ENCODE results near the gene UGT1A6. TPM values are rescaled to one million over a fixed set of nuclear protein-coding genes. Genes with fewer than 3 reads are reported as not detected.

The UGT1A6 gene
- total and polyA plus RNA-seq, 2 of the 13 experiments (the other 11 are each of a cell fraction or from before 2014, with no cell fraction given): 0.25 TPM; not detected in 1

DNA sequence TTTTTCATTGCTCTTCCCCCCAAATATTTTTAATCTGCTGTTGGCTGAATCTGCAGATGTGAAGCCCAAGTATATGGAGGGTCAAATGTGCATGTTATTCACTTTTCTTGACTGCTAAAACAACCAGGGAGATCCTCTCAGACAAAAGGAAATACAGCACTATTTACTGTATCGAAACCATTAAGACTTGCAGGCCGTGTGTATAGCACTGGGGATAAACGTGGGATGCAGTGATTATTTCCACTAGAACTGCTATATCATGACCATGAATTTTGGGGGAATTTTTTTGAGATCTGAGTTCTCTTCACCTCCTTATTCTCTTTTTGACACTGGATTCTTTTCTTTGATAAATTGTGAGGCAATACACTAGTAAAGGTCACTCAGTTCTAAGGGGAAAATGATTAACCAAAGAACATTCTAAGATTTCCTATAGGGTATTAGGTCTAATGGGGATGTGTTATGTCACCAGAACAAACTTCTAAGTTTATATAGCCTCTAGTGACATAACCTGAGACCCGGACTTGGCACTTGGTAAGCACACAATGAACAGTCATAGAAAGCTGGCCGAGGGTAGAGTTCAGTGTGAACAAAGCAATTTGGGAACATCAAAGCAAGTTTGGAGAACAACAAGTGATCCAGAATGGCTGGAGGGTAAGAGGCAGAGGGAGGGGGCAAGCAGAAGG is 52.5 kb downstream of the UGT1A6 start (continued):
- TF ChIP-seq YEATS4 (CRISPR knock-in tag; IDR thresholded peaks at IDR 0.05; ENCODE audit: borderline replicate concordance) (peak; percentile 47; the same call in 1 of the 2 replicates), ZNF343 (CRISPR knock-in tag; IDR thresholded peaks at IDR 0.05) (no peak), GATAD1 (CRISPR knock-in tag; IDR thresholded peaks at IDR 0.05) (peak; percentile 72), HMG20A (CRISPR knock-in tag; IDR thresholded peaks at IDR 0.05; ENCODE audit: borderline replicate concordance) (peak; percentile 98), ZNF543 (CRISPR knock-in tag; IDR thresholded peaks at IDR 0.05) (peak; percentile 44; the same call in 1 of the 2 replicates), ZNF317 (CRISPR knock-in tag; IDR thresholded peaks at IDR 0.05) (peak; percentile 85)
- TF ChIP-seq, protein P1, sequence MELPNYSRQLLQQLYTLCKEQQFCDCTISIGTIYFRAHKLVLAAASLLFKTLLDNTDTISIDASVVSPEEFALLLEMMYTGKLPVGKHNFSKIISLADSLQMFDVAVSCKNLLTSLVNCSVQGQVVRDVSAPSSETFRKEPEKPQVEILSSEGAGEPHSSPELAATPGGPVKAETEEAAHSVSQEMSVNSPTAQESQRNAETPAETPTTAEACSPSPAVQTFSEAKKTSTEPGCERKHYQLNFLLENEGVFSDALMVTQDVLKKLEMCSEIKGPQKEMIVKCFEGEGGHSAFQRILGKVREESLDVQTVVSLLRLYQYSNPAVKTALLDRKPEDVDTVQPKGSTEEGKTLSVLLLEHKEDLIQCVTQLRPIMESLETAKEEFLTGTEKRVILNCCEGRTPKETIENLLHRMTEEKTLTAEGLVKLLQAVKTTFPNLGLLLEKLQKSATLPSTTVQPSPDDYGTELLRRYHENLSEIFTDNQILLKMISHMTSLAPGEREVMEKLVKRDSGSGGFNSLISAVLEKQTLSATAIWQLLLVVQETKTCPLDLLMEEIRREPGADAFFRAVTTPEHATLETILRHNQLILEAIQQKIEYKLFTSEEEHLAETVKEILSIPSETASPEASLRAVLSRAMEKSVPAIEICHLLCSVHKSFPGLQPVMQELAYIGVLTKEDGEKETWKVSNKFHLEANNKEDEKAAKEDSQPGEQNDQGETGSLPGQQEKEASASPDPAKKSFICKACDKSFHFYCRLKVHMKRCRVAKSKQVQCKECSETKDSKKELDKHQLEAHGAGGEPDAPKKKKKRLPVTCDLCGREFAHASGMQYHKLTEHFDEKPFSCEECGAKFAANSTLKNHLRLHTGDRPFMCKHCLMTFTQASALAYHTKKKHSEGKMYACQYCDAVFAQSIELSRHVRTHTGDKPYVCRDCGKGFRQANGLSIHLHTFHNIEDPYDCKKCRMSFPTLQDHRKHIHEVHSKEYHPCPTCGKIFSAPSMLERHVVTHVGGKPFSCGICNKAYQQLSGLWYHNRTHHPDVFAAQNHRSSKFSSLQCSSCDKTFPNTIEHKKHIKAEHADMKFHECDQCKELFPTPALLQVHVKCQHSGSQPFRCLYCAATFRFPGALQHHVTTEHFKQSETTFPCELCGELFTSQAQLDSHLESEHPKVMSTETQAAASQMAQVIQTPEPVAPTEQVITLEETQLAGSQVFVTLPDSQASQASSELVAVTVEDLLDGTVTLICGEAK (IDR thresholded peaks at IDR 0.05): no peak
- TF ChIP-seq, protein P1 (CRISPR knock-in tag; IDR thresholded peaks at IDR 0.05): peak; percentile 49; the same call in 1 of the 2 replicates
- TF ChIP-seq, protein P2, sequence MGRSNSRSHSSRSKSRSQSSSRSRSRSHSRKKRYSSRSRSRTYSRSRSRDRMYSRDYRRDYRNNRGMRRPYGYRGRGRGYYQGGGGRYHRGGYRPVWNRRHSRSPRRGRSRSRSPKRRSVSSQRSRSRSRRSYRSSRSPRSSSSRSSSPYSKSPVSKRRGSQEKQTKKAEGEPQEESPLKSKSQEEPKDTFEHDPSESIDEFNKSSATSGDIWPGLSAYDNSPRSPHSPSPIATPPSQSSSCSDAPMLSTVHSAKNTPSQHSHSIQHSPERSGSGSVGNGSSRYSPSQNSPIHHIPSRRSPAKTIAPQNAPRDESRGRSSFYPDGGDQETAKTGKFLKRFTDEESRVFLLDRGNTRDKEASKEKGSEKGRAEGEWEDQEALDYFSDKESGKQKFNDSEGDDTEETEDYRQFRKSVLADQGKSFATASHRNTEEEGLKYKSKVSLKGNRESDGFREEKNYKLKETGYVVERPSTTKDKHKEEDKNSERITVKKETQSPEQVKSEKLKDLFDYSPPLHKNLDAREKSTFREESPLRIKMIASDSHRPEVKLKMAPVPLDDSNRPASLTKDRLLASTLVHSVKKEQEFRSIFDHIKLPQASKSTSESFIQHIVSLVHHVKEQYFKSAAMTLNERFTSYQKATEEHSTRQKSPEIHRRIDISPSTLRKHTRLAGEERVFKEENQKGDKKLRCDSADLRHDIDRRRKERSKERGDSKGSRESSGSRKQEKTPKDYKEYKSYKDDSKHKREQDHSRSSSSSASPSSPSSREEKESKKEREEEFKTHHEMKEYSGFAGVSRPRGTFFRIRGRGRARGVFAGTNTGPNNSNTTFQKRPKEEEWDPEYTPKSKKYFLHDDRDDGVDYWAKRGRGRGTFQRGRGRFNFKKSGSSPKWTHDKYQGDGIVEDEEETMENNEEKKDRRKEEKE (IDR thresholded peaks at IDR 0.05): no peak
- TF ChIP-seq, protein P3, sequence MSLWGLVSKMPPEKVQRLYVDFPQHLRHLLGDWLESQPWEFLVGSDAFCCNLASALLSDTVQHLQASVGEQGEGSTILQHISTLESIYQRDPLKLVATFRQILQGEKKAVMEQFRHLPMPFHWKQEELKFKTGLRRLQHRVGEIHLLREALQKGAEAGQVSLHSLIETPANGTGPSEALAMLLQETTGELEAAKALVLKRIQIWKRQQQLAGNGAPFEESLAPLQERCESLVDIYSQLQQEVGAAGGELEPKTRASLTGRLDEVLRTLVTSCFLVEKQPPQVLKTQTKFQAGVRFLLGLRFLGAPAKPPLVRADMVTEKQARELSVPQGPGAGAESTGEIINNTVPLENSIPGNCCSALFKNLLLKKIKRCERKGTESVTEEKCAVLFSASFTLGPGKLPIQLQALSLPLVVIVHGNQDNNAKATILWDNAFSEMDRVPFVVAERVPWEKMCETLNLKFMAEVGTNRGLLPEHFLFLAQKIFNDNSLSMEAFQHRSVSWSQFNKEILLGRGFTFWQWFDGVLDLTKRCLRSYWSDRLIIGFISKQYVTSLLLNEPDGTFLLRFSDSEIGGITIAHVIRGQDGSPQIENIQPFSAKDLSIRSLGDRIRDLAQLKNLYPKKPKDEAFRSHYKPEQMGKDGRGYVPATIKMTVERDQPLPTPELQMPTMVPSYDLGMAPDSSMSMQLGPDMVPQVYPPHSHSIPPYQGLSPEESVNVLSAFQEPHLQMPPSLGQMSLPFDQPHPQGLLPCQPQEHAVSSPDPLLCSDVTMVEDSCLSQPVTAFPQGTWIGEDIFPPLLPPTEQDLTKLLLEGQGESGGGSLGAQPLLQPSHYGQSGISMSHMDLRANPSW (CRISPR knock-in tag; IDR thresholded peaks at IDR 0.05; ENCODE audit: borderline replicate concordance): 0 out of 2 replicates have a peak, but pooled peaks have one; percentile 44
- TF ChIP-seq, protein P4, sequence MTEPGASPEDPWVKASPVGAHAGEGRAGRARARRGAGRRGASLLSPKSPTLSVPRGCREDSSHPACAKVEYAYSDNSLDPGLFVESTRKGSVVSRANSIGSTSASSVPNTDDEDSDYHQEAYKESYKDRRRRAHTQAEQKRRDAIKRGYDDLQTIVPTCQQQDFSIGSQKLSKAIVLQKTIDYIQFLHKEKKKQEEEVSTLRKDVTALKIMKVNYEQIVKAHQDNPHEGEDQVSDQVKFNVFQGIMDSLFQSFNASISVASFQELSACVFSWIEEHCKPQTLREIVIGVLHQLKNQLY (CRISPR knock-in tag; IDR thresholded peaks at IDR 0.05): peak; percentile 84
- TF ChIP-seq, protein P5, sequence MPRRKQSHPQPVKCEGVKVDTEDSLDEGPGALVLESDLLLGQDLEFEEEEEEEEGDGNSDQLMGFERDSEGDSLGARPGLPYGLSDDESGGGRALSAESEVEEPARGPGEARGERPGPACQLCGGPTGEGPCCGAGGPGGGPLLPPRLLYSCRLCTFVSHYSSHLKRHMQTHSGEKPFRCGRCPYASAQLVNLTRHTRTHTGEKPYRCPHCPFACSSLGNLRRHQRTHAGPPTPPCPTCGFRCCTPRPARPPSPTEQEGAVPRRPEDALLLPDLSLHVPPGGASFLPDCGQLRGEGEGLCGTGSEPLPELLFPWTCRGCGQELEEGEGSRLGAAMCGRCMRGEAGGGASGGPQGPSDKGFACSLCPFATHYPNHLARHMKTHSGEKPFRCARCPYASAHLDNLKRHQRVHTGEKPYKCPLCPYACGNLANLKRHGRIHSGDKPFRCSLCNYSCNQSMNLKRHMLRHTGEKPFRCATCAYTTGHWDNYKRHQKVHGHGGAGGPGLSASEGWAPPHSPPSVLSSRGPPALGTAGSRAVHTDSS (CRISPR knock-in tag; conservative IDR thresholded peaks at IDR 0.05): no peak

All from HepG2 (cell line).